GM12875 (cell line): ENCODE results near the gene USH2A.

Experiments
- H3K4me3 ChIP-seq: one replicate; pipeline ENCODE4 v1.5.1; 2011; ENCODE audit warnings: low read depth, low read length, control low read depth
- TF ChIP-seq, protein P1 (sequence below): IDR thresholded peaks from 2 replicates; pipeline ENCODE4 v1.5.1; 2011; ENCODE audit warnings: low read depth, mild to moderate bottlenecking, control low read depth, inconsistent platforms, low read length, moderate library complexity, borderline replicate concordance; ENCODE audit not compliant: insufficient read depth

The USH2A gene

DNA sequence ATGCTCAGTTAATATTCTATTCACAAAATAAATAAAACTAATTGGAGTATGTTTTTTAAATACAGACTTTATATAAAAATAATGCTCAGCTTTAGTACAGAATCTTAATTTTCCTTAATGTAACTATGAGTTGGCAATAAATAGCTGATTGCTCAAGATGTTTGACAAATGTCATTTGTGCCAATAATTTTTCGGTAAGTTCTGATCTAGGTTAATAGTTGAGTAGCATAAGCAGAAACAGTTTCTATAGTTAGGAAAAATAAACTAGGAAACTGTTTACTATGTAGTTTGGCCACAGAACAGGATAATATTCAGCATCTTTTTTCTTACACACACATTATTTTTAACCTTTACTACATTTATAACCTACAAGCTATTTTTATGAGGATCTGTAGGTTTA, 815.8 kb downstream of the USH2A start:
- TF ChIP-seq, protein P1, sequence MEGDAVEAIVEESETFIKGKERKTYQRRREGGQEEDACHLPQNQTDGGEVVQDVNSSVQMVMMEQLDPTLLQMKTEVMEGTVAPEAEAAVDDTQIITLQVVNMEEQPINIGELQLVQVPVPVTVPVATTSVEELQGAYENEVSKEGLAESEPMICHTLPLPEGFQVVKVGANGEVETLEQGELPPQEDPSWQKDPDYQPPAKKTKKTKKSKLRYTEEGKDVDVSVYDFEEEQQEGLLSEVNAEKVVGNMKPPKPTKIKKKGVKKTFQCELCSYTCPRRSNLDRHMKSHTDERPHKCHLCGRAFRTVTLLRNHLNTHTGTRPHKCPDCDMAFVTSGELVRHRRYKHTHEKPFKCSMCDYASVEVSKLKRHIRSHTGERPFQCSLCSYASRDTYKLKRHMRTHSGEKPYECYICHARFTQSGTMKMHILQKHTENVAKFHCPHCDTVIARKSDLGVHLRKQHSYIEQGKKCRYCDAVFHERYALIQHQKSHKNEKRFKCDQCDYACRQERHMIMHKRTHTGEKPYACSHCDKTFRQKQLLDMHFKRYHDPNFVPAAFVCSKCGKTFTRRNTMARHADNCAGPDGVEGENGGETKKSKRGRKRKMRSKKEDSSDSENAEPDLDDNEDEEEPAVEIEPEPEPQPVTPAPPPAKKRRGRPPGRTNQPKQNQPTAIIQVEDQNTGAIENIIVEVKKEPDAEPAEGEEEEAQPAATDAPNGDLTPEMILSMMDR = no peak

DNA sequence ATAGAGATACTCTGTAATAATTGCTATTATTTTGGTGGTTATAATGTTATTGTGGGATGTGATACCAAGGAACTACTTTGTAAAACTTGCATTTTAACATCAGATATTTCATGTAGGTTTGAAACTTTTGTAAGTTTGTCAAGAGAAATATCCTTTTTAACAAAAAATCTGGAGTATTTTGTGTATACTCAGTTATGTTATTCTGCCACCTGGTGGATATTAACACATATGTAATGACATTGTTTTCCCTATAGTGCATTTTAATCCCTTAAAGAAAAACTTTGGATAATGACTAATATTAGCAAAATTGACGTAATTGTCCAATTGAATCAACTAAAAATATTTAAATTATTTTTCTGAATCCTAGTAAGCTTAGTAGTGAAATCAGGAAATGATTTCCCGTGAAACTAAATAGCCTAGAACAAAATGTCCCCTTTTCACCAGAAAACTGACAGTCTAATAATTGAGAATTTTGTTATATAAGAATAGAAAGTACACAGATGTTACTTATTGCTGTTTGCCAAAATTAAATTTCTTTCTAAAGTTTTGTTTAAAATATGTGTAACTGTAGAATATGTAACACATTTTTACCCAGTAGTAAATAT, 816.6 kb downstream of the USH2A start:
- TF ChIP-seq, protein P1 = no peak
- no peak overlapping the region for H3K4me3 ChIP-seq

More for the DNA sequence above, 815.8 kb downstream of the USH2A start:
- no peak overlapping the region for H3K4me3 ChIP-seq

DNA sequence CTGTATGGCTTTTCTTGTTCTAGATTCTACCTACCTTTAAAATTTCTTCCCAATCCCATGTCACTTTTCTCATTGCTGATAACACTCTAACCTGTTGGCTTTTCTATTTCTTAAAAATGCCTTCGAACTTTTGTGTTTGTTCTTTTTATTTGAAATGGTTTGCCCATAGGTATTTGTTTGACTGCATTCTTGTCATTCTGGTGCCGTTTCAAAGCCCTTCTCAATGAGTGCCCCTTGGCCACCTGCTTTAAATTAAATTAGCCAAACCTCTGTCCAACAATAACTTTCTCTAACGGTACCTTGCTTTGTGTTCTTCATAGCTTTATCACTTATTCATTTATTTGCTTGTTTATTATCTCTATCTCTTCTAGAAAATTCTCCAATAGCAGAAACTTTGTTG, 817.2 kb downstream of the USH2A start:
- TF ChIP-seq, protein P1 = no peak
- H3K4me3 ChIP-seq = no peak overlapping the region

DNA sequence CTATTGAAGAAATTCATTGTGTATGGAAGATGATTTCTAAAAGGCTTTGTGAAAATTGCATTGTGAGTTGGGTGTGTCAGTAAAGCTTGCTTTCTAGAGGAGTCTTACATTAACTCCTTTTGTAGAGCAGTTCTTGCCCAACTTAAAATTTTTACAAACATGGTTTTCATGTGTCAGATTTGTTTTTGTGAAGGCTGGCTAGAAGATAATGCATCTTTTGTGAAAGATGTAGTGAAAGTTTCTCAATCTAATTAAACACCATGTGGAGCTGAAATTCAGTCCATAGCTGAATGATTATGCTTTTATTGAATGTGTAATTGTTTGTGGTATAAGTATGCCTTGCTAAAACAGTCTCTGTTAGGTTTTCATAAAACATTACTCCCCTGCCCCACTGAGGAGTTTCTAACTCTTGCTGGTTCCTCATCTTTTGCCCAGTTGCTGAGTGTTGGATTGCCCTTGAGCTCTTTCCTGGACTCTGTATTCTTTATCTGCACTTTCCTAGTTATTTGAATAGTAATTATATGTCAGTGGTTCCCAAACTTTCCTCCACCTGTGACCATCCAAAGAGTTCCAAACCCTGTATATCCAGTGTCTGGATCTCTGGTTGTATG, 818.1 kb downstream of the USH2A start:
- TF ChIP-seq, protein P1 = no peak

DNA sequence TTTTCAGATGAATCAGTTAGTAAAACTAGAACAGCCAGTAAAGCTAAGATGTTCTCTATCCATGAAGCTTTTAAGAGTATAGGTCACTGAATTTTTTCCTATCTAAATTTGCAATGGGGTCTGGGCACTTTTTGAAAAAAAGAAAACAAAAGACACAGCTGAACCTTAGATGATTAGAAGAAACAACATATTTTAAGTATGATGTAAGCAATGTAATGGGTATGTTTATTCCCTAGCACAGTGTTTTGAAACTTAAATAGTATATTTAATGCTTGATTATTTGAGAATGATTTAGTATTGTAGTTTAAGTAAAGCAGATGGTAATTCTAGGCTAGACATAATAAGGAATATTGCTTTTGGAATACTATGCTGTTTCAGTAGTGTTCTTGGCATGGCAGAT, 819.9 kb downstream of the USH2A start:
- TF ChIP-seq, protein P1 = no peak

More for the DNA sequence above, 818.1 kb downstream of the USH2A start:
- no peak overlapping the region for H3K4me3 ChIP-seq

DNA sequence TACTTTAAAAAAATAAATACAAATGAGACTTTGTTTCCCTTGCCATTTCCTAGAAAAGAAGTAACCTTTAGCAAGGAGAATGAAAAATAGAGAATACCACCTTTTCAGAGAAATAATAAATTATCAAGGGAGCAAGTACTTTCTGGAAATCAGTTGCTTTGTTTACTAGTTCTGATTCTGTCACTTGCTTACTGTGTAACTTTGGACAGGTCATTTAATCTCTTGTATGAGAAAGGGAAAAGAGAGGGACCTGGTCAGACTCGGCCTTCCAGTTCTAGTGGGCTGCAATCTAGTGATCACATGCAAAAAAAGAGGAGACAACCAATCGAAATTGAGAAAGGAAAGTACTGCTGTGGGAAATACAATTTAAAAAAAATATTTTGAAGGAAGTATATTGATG, 822.0 kb downstream of the USH2A start:
- TF ChIP-seq, protein P1 = no peak
- H3K4me3 ChIP-seq = no peak overlapping the region

More for the DNA sequence above, 819.9 kb downstream of the USH2A start:
- no peak overlapping the region for H3K4me3 ChIP-seq

DNA sequence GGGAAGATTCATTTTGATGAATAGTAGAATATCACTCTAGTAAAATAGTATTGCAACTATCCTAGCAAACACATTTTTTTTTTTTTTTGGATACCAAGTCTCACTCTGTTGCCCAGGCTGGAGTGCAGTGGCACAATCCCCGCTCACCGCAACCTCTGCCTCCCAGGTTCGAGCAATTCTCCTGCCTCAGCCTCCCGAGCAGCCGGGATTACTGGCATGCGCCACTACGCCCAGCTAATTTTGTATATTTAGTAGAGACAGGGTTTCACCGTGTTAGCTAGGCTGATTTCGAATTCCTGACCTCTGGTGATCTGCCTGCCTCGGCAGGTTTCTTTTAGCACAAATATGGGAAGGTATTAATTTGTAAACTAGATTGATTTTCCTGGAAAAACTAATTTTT, 822.4 kb downstream of the USH2A start:
- no peak overlapping the region for H3K4me3 ChIP-seq
- TF ChIP-seq, protein P1 = no peak
